Endothelial cell (in vitro differentiated cells): ENCODE data around the gene TAF1C. TPM values are rescaled to one million over a fixed set of nuclear protein-coding genes. Genes with fewer than 3 reads are reported as not detected.

Source experiments
- DNase-seq: peaks from one replicate; pipeline ENCODE4 v3.0.0; 2021; ENCODE audit warnings: low spot score
- H3K27ac Mint-ChIP-seq: one replicate; pipeline ENCODE4 v1.8.0; 2021; ENCODE audit warnings: mixed read lengths, inconsistent platforms; ENCODE audit not compliant: unreplicated experiment
- H3K27me3 Mint-ChIP-seq: one replicate; pipeline ENCODE4 v1.8.0; 2021; ENCODE audit warnings: mild to moderate bottlenecking, moderate library complexity, mixed read lengths, inconsistent platforms; ENCODE audit not compliant: unreplicated experiment
- H3K36me3 Mint-ChIP-seq: one replicate; pipeline ENCODE4 v1.8.0; 2021; ENCODE audit warnings: mild to moderate bottlenecking, low read depth, mixed read lengths, inconsistent platforms; ENCODE audit not compliant: unreplicated experiment
- H3K4me1 Mint-ChIP-seq: one replicate; pipeline ENCODE4 v1.8.0; 2021; ENCODE audit warnings: mild to moderate bottlenecking, mixed read lengths, inconsistent platforms; ENCODE audit not compliant: unreplicated experiment
- H3K4me3 Mint-ChIP-seq: one replicate; pipeline ENCODE4 v1.8.0; 2021; ENCODE audit warnings: mild to moderate bottlenecking, mixed read lengths, inconsistent platforms; ENCODE audit not compliant: unreplicated experiment
- H3K9me3 Mint-ChIP-seq: one replicate; pipeline ENCODE4 v1.8.0; 2021; ENCODE audit warnings: mixed read lengths, inconsistent platforms; ENCODE audit not compliant: unreplicated experiment
- total RNA-seq: library from RNA; stranded (reverse); fragmentation: NEBNext Ultra II Directional; extraction: Animal tissue kit (Norgen Biotek cat#: 25700); gene quantifications from one replicate; pipeline ENCODE4 v1.2.1, GENCODE V29; 2021; ENCODE audit not compliant: unreplicated experiment
- TF ChIP-seq, protein P1 (sequence below): fragments of 200-600 bp; sonication (generic); IDR thresholded peaks from one replicate; pipeline ENCODE4 v1.5.0; 2021; ENCODE audit warnings: antibody characterized with exemption; ENCODE audit not compliant: unreplicated experiment

TAF1C gene
- total RNA-seq, 1 donor from 2014 or later = 73.6 TPM

DNA sequence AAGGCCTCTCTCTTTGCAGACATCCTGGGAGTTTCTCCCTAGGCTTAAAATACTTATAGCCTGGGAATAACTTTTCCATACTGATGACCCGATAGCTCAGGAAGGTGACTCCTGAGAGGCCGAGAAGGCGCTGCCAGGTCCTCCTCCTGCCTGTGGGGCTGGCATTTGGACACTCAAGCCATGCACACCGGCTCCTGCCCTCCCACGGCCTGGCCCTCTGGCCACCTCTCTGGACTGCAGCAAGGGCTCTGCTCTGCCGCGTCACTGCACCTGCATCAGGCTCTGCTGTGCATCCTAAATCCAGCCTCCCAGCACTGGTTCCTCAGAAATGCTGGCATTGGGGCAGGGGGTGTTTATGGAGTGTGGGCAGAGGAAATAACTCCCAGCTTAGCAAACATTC, 38.7 kb upstream of the TAF1C start:
- no peak overlapping the region for H3K27ac Mint-ChIP-seq
- peaks cover 3% of the 10 kb centered on the region for H3K4me1 Mint-ChIP-seq
- TF ChIP-seq, protein P1, sequence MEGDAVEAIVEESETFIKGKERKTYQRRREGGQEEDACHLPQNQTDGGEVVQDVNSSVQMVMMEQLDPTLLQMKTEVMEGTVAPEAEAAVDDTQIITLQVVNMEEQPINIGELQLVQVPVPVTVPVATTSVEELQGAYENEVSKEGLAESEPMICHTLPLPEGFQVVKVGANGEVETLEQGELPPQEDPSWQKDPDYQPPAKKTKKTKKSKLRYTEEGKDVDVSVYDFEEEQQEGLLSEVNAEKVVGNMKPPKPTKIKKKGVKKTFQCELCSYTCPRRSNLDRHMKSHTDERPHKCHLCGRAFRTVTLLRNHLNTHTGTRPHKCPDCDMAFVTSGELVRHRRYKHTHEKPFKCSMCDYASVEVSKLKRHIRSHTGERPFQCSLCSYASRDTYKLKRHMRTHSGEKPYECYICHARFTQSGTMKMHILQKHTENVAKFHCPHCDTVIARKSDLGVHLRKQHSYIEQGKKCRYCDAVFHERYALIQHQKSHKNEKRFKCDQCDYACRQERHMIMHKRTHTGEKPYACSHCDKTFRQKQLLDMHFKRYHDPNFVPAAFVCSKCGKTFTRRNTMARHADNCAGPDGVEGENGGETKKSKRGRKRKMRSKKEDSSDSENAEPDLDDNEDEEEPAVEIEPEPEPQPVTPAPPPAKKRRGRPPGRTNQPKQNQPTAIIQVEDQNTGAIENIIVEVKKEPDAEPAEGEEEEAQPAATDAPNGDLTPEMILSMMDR = no peak
- no peak for DNase-seq
- no peak overlapping the region for H3K4me3 Mint-ChIP-seq
- no peaks in the 10 kb centered on the region for H3K36me3 Mint-ChIP-seq
- H3K27me3 Mint-ChIP-seq = peaks cover 8% of the 10 kb centered on the region
- H3K9me3 Mint-ChIP-seq = no peaks in the 10 kb centered on the region

GRCh38 chr16:84225126-84225525, 38.3 kb upstream of the TAF1C start:
- no peaks in the 10 kb centered on the region for H3K36me3 Mint-ChIP-seq
- TF ChIP-seq, protein P1 = no peak
- no peaks in the 10 kb centered on the region for H3K9me3 Mint-ChIP-seq
- H3K4me3 Mint-ChIP-seq = no peak overlapping the region
- H3K27ac Mint-ChIP-seq = no peak overlapping the region
- H3K27me3 Mint-ChIP-seq = peaks cover 8% of the 10 kb centered on the region
- no peak for DNase-seq
- peaks cover 3% of the 10 kb centered on the region for H3K4me1 Mint-ChIP-seq

DNA sequence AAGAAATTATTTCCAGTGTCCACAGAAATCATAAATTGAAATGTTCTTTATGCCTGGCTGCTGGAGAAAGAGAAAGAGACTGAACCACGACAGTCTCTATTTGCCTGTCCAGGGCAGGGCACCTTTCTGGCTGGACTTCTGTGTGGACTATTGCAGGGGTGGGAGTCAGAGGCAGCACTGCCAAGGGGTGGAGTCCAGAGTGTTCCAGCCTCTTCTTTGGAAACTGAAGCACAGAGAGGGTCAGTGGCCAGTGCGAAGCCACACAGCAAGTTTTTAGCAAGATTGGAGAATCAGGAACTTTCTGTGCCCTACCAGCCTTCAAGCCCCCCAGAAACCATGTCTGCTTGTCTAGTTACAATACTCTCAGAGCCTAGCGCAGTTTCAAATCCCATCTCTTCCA, 37.7 kb upstream of the TAF1C start:
- DNase-seq = no peak
- peaks cover 1% of the 10 kb centered on the region for H3K4me1 Mint-ChIP-seq
- no peaks in the 10 kb centered on the region for H3K36me3 Mint-ChIP-seq
- H3K4me3 Mint-ChIP-seq = no peak overlapping the region
- TF ChIP-seq, protein P1 = no peak
- no peak overlapping the region for H3K27ac Mint-ChIP-seq
- peaks cover 5% of the 10 kb centered on the region for H3K27me3 Mint-ChIP-seq
- H3K9me3 Mint-ChIP-seq = no peaks in the 10 kb centered on the region

GRCh38 chr16:84223456-84223855, 36.6 kb upstream of the TAF1C start:
- Mint-ChIP-seq H3K36me3 (no peaks in the 10 kb centered on the region), H3K4me1 (no peaks in the 10 kb centered on the region), H3K27me3 (peaks cover 4% of the 10 kb centered on the region), H3K4me3 (no peak overlapping the region), H3K9me3 (no peaks in the 10 kb centered on the region), H3K27ac (no peak overlapping the region)
- TF ChIP-seq, protein P1 = no peak
- no peak for DNase-seq

DNA sequence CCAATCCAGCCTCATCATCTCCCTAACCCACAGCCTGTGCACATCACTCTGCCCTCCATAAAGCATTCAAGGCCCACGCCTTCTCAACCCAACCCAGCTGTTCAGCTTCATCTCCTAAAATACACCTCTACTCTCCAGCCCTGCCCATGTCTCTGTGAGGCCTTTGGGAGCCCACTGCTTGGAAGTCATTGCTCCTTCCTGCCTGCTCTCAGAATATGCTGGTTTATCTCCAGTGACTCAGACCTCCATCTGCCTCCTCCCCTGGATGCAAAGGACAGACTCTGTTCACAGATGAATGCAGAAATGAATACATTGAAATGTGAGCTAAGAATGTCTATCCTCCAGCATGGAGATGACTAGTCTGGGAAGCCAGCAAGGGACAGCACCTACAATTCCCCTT, 34.0 kb upstream of the TAF1C start:
- TF ChIP-seq, protein P1 = no peak
- no peak overlapping the region for H3K27ac Mint-ChIP-seq
- no peaks in the 10 kb centered on the region for H3K9me3 Mint-ChIP-seq
- no peaks in the 10 kb centered on the region for H3K4me1 Mint-ChIP-seq
- peaks cover 4% of the 10 kb centered on the region for H3K27me3 Mint-ChIP-seq
- no peaks in the 10 kb centered on the region for H3K36me3 Mint-ChIP-seq
- H3K4me3 Mint-ChIP-seq = no peak overlapping the region
- no peak for DNase-seq
